GM12878 (cell line): ENCODE data around the gene GAR1. TPM values are rescaled to one million over a fixed set of nuclear protein-coding genes. Genes with fewer than 3 reads are reported as not detected.

Source experiments
- ATAC-seq: fragments of 200-7000 bp; cut with Tn5 transposase; 3 replicates; pipeline ENCODE4 v1.9.1; 2020; ENCODE audit warnings: mild to moderate bottlenecking, moderate library complexity
- Bru-seq: library from RNA; stranded (reverse); fragments of 400-500 nt; gene quantifications from one replicate; lab custom pipeline; 2021; lab: Mats Ljungman, UMichigan
- BruChase-seq, 2 experiments: library from RNA; stranded (reverse); fragments of 400-500 nt; gene quantifications; one replicate each; lab custom pipeline; 2021; lab: Mats Ljungman, UMichigan
- BruUV-seq: library from RNA; stranded (reverse); fragments of 400-500 nt; replicated peaks from 2 replicates; lab custom pipeline; 2021; lab: Mats Ljungman, UMichigan
- CTCF ChIA-PET: fragments of 300-600 bp; sonication (Branson Sonifier 250); formaldehyde crosslinking; extraction: SDS; loops from one replicate; lab custom pipeline; 2021; ENCODE audit warnings: inconsistent platforms; lab: Yijun Ruan, JAX
- POLR2A ChIA-PET: fragments of 350-600 bp; formaldehyde crosslinking; extraction: SDS; loops from one replicate; lab custom pipeline; 2021; ENCODE audit warnings: inconsistent platforms; lab: Charles Lee
- RAD21 ChIA-PET: fragments of 300-600 bp; sonication (Branson Sonifier 250); formaldehyde crosslinking; loops from one replicate; lab custom pipeline; 2023; ENCODE audit warnings: antibody characterized with exemption; ENCODE audit not compliant: unreplicated experiment; lab: Charles Lee
- SMC1A ChIA-PET: fragments of 300-600 bp; sonication (Branson Sonifier 250); formaldehyde crosslinking; loops from one replicate; lab custom pipeline; 2023; ENCODE audit not compliant: unreplicated experiment, uncharacterized antibody; lab: Charles Lee
- DNase-seq: peaks from one replicate; pipeline ENCODE4 v3.0.0-alpha.2; 2011; ENCODE audit warnings: low read depth, low spot score
- FAIRE-seq: peaks from 3 replicates; lab custom pipeline; 2011; peaks lifted over from hg19 to GRCh38; lab: Jason Lieb, UNC
- H2AFZ ChIP-seq: 2 replicates; pipeline ENCODE4 v1.6.0; 2011; ENCODE audit warnings: low read depth, low read length, control low read depth; ENCODE audit not compliant: control insufficient read depth
- H3K27ac ChIP-seq: 2 replicates; pipeline ENCODE4 v1.5.1; 2011; ENCODE audit warnings: control low read depth; ENCODE audit not compliant: control insufficient read depth, insufficient read depth
- H3K27me3 ChIP-seq, 2 experiments: replicated peaks in 1 of 2; 2 replicates each; pipeline versions ENCODE4 v1.6.0 to v1.6.1; 2011; ENCODE audit warnings: low read length in 1 of 2; ENCODE audit not compliant: control insufficient read depth in 2 of 2, insufficient read depth in 2 of 2
- H3K36me3 ChIP-seq, 2 experiments: 2 replicates each; pipeline ENCODE4 v1.5.1; 2011; ENCODE audit warnings: low read length in 1 of 2; ENCODE audit not compliant: control insufficient read depth in 2 of 2, insufficient read depth in 2 of 2
- H3K4me1 ChIP-seq: 2 replicates; pipeline ENCODE4 v1.6.1; 2011; ENCODE audit warnings: mild to moderate bottlenecking, low read length, moderate library complexity, mixed read lengths; ENCODE audit not compliant: control insufficient read depth, insufficient read depth
- H3K4me2 ChIP-seq: 2 replicates; pipeline ENCODE4 v1.6.0; 2011; ENCODE audit warnings: control low read depth; ENCODE audit not compliant: control insufficient read depth, insufficient read depth
- H3K4me3 ChIP-seq: fragments of 200-600 bp; sonication (generic); 2 replicates; pipeline ENCODE4 v1.5.1; 2016
- H3K79me2 ChIP-seq: 2 replicates; pipeline ENCODE4 v1.6.0; 2011; ENCODE audit warnings: low read length; ENCODE audit not compliant: control insufficient read depth, insufficient read depth
- H3K9ac ChIP-seq: 2 replicates; pipeline ENCODE4 v1.8.0; 2011; ENCODE audit warnings: low read length, control low read depth, mixed read lengths; ENCODE audit not compliant: control insufficient read depth, insufficient read depth
- H3K9me3 ChIP-seq: replicated peaks from 3 replicates; pipeline ENCODE4 v1.5.1; 2011; ENCODE audit warnings: mild to moderate bottlenecking, low read length; ENCODE audit not compliant: control insufficient read depth, insufficient read depth
- H4K20me1 ChIP-seq: 2 replicates; pipeline ENCODE4 v1.6.0; 2011; ENCODE audit not compliant: control insufficient read depth, insufficient read depth
- CBX3 ChIP-seq: fragments of 200-600 bp; sonication (generic); IDR thresholded peaks from 2 replicates; pipeline ENCODE4 v1.6.1; 2016; ENCODE audit warnings: low read depth, borderline replicate concordance
- CTCF ChIP-seq, 3 experiments: IDR thresholded peaks in 2 of 3; conservative IDR thresholded peaks in 1 of 3; 2 replicates each; pipeline ENCODE4 v1.5.1; 2011; ENCODE audit warnings: low read depth in 3 of 3, low read length in 3 of 3, mild to moderate bottlenecking in 3 of 3, control low read depth in 2 of 3, moderate library complexity in 2 of 3, inconsistent platforms in 1 of 3, mixed read lengths in 1 of 3; ENCODE audit not compliant: control insufficient read depth in 2 of 3, insufficient read depth in 1 of 3; ENCODE audit errors: extremely low read depth in 1 of 3
- IKZF2 ChIP-seq, 2 experiments: fragments of 450-650 bp; IDR thresholded peaks; 2 replicates each; pipeline ENCODE4 v1.6.1; 2017; ENCODE audit warnings: mild to moderate bottlenecking in 2 of 2, moderate library complexity in 2 of 2
- JUND ChIP-seq: IDR thresholded peaks from 2 replicates; pipeline ENCODE4 v1.6.1; 2012; ENCODE audit warnings: low read depth, mild to moderate bottlenecking, low read length, improper control_type of control experiment, moderate library complexity
- MEF2A ChIP-seq: IDR thresholded peaks from 2 replicates; pipeline ENCODE4 v1.6.1; 2011; ENCODE audit warnings: low read depth, mild to moderate bottlenecking, low read length, moderate library complexity; ENCODE audit not compliant: insufficient read depth
- PBX3 ChIP-seq: IDR thresholded peaks from 2 replicates; pipeline ENCODE4 v1.6.1; 2011; ENCODE audit warnings: mild to moderate bottlenecking, low read depth, low read length, moderate library complexity; ENCODE audit not compliant: insufficient replicate concordance
- PKNOX1 ChIP-seq: fragments of 450-650 bp; IDR thresholded peaks from 2 replicates; pipeline ENCODE4 v1.6.1; 2016; ENCODE audit warnings: mild to moderate bottlenecking
- RFX5 ChIP-seq: IDR thresholded peaks from 2 replicates; pipeline ENCODE4 v1.6.1; 2011; ENCODE audit warnings: low read depth, low read length, improper control_type of control experiment
- SREBF2 ChIP-seq: IDR thresholded peaks from 2 replicates; pipeline ENCODE4 v1.6.1; 2012; ENCODE audit warnings: mild to moderate bottlenecking, low read length
- YBX1 ChIP-seq: fragments of 450-650 bp; IDR thresholded peaks from 2 replicates; pipeline ENCODE4 v1.6.1; 2016; ENCODE audit warnings: antibody characterized with exemption
- YY1 ChIP-seq: IDR thresholded peaks from 2 replicates; pipeline ENCODE4 v1.6.1; 2011; ENCODE audit warnings: low read depth, mild to moderate bottlenecking, low read length
- ZZZ3 ChIP-seq: IDR thresholded peaks from 2 replicates; pipeline ENCODE4 v1.6.1; 2011; ENCODE audit warnings: low read depth; ENCODE audit not compliant: control insufficient read depth, insufficient read length
- WGBS: methylation state at CpG from one replicate; pipeline ENCODE4 v1.1.6; 2016; ENCODE audit warnings: low lambda C conversion rate; ENCODE audit not compliant: insufficient replicate concordance, insufficient coverage; ENCODE audit errors: missing lambda C conversion rate; 5-methylcytosine and 5-hydroxymethylcytosine counted together
- in situ Hi-C: fragments of 300-500 bp; cut with MboI; formaldehyde crosslinking; loops from 9 replicates; pipeline ENCODE4 v1.14.3; 2018; ENCODE audit warnings: mixed read lengths
- intact Hi-C: fragments of 100-400 bp; cut with micrococcal nuclease; formaldehyde crosslinking; loops from one replicate; pipeline ENCODE4 v1.14.2; 2022; ENCODE audit not compliant: unreplicated experiment
- long read RNA-seq, 2 experiments: library from polyadenylated mRNA; unstranded; transcript quantifications; one replicate each; pipeline ENCODE4 v2.0.0, GENCODE V29; 2019 to 2020
- polyA minus RNA-seq, 3 experiments: library from RNA; depleted of rRNA, polyadenylated mRNA; stranded (reverse); fragments of >200 nt; gene quantifications; 2 replicates each; pipeline ENCODE4 v1.2.3, GENCODE V29; 2011
- polyA plus RNA-seq, 11 experiments: library from polyadenylated mRNA; depleted of rRNA in 4 of 11; unstranded in 6 of 11; stranded (reverse) in 5 of 11; fragments of >200 nt; fragmentation: Nextera tagmentation in 4 of 11; fragmentation: Illumina TruSeq in 1 of 11; extraction: Ambion mirVana in 4 of 11; extraction: Trizol in 1 of 11; gene quantifications; 1 replicate in 1 of 11; 2 replicates in 10 of 11; pipeline versions ENCODE4 v1.2.1 to v1.2.3, GENCODE V29; 2011 to 2016; ENCODE audit warnings: inconsistent platforms in 2 of 11, missing spikeins in 2 of 11, low read depth in 1 of 11
- total RNA-seq, 4 experiments: library from RNA; depleted of rRNA in 3 of 4; stranded (reverse); fragments of >200 nt in 3 of 4; fragmentation: Illumina TruSeq in 1 of 4; extraction: Trizol in 1 of 4; gene quantifications; 2 replicates each; pipeline versions ENCODE4 v1.2.1 to v1.2.3, GENCODE V29; 2013 to 2021

Gene GAR1
- total RNA-seq (2013; cell fraction: nucleolus; rRNA removed) = 3.0 and 5.1 TPM in 2 replicates
- total RNA-seq (2014; rRNA removed) (11.5 and 11.7 TPM in 2 replicates), total RNA-seq (2014; rRNA removed; fragmentation: Illumina TruSeq; extraction: Trizol) (13.8 and 14.7 TPM in 2 replicates), total RNA-seq (2021) (27.2 and 29.0 TPM in 2 replicates), polyA plus RNA-seq (2011; rRNA removed) (30.6 and 37.6 TPM in 2 replicates), polyA plus RNA-seq (2014; fragmentation: Illumina TruSeq; extraction: Trizol) (55.2 and 60.0 TPM in 2 replicates), polyA plus RNA-seq (2014; fragmentation: Nextera tagmentation; extraction: Ambion mirVana) (10 to 100 TPM; 16.6 to 20.5 TPM), polyA plus RNA-seq (2014; rRNA removed) (44.3 and 45.1 TPM in 2 replicates), polyA plus RNA-seq (2016; fragmentation: Nextera tagmentation; extraction: Ambion mirVana) (10 to 100 TPM; 59.1 to 76.3 TPM), polyA minus RNA-seq (2011; rRNA and poly(A)+ RNA removed) (1.8 and 3.5 TPM in 2 replicates), Bru-seq, nascent RNA (percentile 91 among the genes with signal in this experiment), BruChase-seq, experiment 1, labeled RNA remaining after a 6-hour chase (percentile 88 among the genes with signal in this experiment), BruChase-seq, experiment 2, labeled RNA remaining after a 2-hour chase (percentile 91 among the genes with signal in this experiment)
- polyA plus RNA-seq (2011; ENCODE audit: low read depth) = 17.7 TPM
- polyA plus RNA-seq (2011; cell fraction: cytosol; rRNA removed) = 9.8 and 10.0 TPM in 2 replicates
- polyA plus RNA-seq (2011; cell fraction: nucleus; rRNA removed) = 5.3 and 8.0 TPM in 2 replicates
- 31.8 and 65.6 TPM in 2 replicates for polyA plus RNA-seq (2012)
- 3.1 and 4.9 TPM in 2 replicates for polyA minus RNA-seq (2011; cell fraction: cytosol; rRNA and poly(A)+ RNA removed)
- 1.8 and 5.1 TPM in 2 replicates for polyA minus RNA-seq (2011; cell fraction: nucleus; rRNA and poly(A)+ RNA removed)
- long read RNA-seq, experiment 1, transcript GAR1-201 (7 exons, 1,224 nt) = major isoform, 9 of 21 reads
- long read RNA-seq, experiment 1, transcript GAR1-202 (7 exons, 1,011 nt) = minor isoform, 5 of 21 reads
- long read RNA-seq, experiment 1, partial matches to known transcripts = 2 of 21 reads
- long read RNA-seq, experiment 1, other reads (novel, unspliced or antisense) = 5 of 21 reads
- long read RNA-seq, experiment 2, transcript GAR1-201 (7 exons, 1,224 nt) = major isoform, 8 of 16 reads
- long read RNA-seq, experiment 2, partial matches to known transcripts = 4 of 16 reads
- long read RNA-seq, experiment 2, other reads (novel, unspliced or antisense) = 2 of 16 reads

GRCh38 chr4:109815151-109816081 lies at the start of gene GAR1:
Gene GAR1, plus strand, starts transcription at chr4:109815762. Its CDS starts 403 bp downstream, at chr4:109816165.
- Histone ChIP-seq H3K9ac (peak within 1 kb of the TSS; percentile 89), H3K79me2 (peaks cover 27% of the 10 kb centered on the region), H3K4me2 (peak within 1 kb of the TSS; percentile 80), H3K36me3 (no peaks in the 10 kb centered on the region; a peak in 1 of 4 replicates), H3K4me1 (no peaks in the 10 kb centered on the region), H2AFZ (peak within 1 kb of the TSS; percentile 97), H4K20me1 (no peaks in the 10 kb centered on the region), H3K27ac (peak within 1 kb of the TSS; percentile 91), H3K27me3 (no peaks in the 10 kb centered on the region), H3K4me3 (peak within 1 kb of the TSS; percentile 96), H3K9me3 (no peaks in the 10 kb centered on the region)
- intact Hi-C loops = loop anchor here (1.0 to 10.0 kb wide), 6 partner anchors 85 to 382 kb away; partner anchors contain the start of genes CASP6, ELOVL6, MCUB and PLA2G12A
- in situ Hi-C loops = no loop called here
- CTCF ChIA-PET = interaction anchor here (0.5 to 2.3 kb wide), 4 partner anchors 322 to 1822 kb away, joined by 3 to 8 read pairs (median 3); partner anchors contain the start of gene SEC24B
- peak; percentile 94 for ATAC-seq
- TSS peak; percentile 63 for BruUV-seq
- POLR2A ChIA-PET = interaction anchor here (1.0 to 1.2 kb wide), 2 partner anchors 86 to 381 kb away, joined by 3 read pairs; partner anchors contain the start of genes PLA2G12A and SEC24B
- FAIRE-seq = peak; percentile 96
- peak; percentile 72 for DNase-seq
- WGBS = 2% methylated on average over 52 of the region's 53 CpGs
- RAD21 ChIA-PET = interaction anchor here (0.9 to 1.2 kb wide), 2 partner anchors 112 to 376 kb away, joined by 3 to 5 read pairs; partner anchors contain the start of gene CASP6
- SMC1A ChIA-PET = interaction anchor here (0.7 to 1.5 kb wide), 6 partner anchors 11 to 389 kb away, joined by 3 to 4 read pairs (median 3); no protein-coding TSS in a partner anchor
- TF ChIP-seq CBX3 = no peak
- no peak for TF ChIP-seq MEF2A
- TF ChIP-seq PKNOX1 = no peak
- TF ChIP-seq RFX5 = peak; percentile 25; the same call in 1 of the 2 replicates
- TF ChIP-seq ZZZ3 = no peak
- peak; percentile 56; the same call in 1 of the 2 replicates for TF ChIP-seq YY1
- no peak for TF ChIP-seq SREBF2
- no peak for TF ChIP-seq PBX3
- TF ChIP-seq YBX1 = no peak
- TF ChIP-seq JUND = 0 out of 2 replicates have a peak, but pooled peaks have one; percentile 5
- TF ChIP-seq IKZF2 (IDR thresholded peaks at IDR 0.05) = no peak
- TF ChIP-seq CTCF (IDR thresholded peaks at IDR 0.05 in 2 of 3, conservative IDR thresholded peaks at IDR 0.05 in 1 of 3; ENCODE audit: control insufficient read depth in 2 of 3, extremely low read depth in 1 of 3, insufficient read depth in 1 of 3, low read depth in 3 of 3, low read length in 3 of 3) = 0 out of 6 replicates have a peak, but pooled peaks of 1 of the 3 experiments have one; percentile 2
